Measurements from ENCODE around the gene SPINK2.

The SPINK2 gene, protein sequence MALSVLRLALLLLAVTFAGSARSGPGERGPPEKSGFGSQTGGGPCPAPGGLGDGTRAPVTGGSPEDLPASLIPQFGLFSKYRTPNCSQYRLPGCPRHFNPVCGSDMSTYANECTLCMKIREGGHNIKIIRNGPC

DNA sequence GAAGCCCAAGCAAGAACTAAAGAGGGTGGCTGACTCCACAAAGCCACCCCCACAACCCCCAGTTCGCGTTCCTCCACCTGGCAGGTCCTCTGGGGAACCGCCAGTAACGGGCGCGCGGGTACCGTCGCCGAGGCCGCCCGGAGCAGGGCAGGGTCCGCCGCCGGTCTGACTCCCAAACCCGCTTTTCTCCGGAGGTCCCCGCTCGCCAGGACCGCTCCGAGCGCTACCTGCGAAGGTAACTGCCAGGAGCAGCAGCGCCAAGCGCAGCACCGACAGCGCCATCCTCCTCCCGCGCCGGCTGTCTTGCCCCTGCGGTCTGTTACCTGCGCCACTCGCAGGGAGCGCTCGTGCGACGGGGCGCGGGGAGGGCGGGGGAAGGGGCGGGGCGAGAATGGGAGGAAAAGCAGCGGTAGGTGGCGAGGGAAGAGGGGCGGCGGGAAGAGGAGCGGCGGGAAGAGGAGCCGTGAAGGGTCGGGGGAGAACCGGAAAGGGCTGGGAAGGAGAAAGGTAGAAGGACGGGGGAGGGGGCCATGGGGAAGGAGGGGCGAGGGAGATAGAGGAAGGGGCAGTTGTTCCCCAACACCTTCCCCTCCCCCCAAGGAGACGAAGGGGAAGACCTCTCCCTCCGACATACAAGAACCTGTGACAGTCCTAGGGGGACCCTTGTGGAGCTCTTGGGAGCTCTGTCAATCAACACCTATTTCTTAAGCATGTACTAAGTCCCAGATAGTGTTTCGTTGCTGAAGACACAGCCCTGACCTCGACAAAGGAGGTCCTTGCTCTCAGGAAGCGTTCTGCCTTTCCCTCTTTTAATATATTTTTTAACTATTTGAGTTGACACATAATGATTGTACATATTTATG is at the start of gene SPINK2:
Gene SPINK2, minus strand, starts transcription at position 321 of the 863 bp plus-strand sequence. Its CDS starts 39 bp downstream, at position 282.
- DNase-seq, result peak; percentile 79

DNA sequence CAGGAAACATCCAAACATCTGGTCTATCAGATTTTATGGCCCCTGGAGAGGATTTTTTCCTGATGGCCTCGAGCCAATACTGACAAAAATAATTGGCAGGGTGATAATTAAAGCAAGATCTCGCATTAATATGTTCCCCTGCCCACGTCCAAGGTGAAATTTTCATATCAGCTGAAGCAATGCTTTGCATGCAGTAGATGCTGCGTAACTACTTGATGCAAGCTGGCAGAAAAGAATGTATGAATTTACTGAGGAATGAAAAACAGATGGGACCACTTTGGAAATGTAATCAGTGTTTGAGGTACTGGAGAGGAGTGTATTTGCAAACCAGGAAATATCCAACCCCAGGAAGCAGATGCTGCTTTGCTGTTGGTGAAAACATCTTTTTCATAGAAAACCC is 49.4 kb upstream of the SPINK2 start:
- DNase-seq, result no peak

DNA sequence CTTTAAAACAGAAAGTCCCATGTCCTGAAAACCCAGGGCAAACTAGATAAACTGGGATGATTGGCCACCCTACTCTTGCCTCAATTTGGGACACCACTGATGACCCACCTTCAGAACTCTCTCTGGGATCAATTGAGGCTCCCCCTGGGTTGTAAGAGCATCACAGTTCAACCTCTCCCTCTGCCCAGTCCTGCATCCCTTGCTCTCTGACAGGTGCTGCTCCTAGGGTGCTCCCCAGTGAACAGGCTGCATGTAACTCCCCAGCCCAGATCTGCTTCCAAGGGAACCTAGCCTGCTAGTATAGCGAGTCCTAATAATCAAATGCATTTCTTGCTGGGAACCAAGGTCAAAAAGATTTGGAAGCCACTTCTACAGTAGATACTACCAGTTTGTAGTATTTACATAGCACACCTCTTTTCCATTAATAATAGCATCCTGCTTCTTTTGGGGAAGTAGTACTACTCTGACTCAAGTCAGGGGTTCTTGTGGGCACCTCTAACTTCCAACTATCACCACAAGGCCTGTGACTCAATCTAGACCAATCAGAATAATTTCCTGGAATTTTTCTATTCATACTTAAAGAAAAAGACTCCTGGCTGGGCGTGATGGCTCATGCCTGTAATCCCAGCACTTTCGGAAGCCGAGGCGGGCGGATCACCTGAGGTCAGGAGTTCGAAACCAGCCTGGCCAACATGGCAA is 42.1 kb upstream of the SPINK2 start:
- no peak for DNase-seq

DNA sequence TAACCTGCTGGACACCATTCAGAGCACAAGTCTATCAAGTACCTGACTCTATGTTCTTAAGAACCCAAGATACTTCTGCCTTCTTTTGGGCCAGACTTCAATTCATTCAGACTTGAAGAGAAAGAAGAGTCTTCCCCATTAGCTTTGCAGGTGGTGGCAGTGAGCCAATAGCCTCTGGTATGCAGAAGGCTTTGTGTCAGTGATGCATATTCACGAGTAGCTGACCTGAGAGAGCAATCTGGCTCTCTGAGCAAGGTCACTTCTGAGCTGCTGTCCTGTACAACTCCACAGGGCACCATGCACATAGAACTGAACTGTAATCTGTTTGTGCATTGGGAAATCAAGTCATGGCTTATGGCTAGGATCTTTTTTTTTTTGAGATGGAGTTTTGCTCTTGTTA is 39.9 kb upstream of the SPINK2 start:
- DNase-seq, result no peak

DNA sequence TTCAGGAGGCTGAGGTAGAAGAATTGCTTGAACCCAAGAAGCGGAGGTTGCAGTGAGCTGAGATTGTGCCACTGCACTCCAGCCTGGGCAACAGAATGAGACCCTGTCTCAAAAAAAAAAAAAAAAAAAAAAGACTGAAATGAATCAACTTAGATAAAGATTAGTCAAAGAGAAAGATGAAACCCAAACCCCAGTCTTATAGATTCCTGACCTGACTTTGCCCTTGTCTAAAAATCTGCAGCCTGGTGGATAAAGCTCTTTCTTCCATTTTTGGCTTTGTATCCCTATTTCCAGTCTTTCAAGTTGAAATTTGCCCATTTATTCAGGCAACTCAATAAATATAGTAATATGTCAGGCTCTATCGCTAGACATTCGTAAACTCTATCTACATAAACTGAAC is 39.3 kb upstream of the SPINK2 start:
- no peak for DNase-seq

DNA sequence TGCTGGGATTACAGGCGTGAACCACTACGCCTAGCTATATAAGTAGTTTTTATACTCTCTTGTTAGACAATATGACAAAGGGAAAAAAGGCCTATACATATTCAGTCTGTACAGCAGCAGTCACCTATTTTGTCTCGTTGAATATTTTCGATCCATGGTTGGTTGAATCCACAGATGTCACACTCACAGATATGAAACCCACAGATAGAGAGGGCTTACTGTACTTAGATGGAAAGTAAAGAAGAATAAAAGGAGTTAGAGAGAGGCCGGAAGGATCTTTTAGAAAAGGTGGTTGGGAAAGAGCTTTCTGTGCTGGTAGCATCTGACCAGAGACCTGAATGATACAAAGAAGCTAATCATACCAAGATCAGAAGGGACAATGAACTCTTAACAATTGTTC is 38.3 kb upstream of the SPINK2 start:
- no peak for DNase-seq

DNA sequence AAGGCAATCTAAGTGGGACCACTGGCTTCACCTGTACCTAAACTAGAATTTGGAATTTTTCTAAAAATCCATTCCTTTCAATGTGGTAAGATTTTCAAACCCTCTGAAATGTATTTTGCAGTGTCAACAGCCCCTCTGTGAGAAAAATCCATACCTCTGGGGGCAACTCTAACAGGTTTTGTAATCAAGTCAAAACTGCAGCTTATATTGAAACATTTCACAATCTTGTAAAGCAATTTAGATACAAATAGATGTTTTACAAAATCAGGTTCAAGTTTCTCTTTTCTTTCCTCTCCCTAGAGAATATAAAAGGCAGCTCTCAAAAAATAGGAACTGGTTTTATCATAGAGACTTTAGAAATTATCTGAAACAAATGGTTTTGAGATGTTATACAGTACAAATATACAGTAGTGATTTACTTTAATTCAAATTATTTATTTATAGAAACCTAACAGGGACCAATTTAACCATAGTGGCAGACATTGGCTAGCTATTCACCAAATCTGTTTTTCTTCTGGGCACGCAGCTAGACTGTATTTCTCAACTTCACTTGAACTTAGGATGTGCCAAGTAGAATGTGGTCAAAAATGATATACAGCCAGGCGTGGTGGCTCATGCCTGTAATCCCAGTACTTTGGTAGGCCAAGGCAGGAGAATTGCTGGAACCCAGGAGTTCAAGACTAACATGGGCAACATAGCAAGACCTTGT is 36.3 kb upstream of the SPINK2 start:
- DNase-seq, result no peak

DNA sequence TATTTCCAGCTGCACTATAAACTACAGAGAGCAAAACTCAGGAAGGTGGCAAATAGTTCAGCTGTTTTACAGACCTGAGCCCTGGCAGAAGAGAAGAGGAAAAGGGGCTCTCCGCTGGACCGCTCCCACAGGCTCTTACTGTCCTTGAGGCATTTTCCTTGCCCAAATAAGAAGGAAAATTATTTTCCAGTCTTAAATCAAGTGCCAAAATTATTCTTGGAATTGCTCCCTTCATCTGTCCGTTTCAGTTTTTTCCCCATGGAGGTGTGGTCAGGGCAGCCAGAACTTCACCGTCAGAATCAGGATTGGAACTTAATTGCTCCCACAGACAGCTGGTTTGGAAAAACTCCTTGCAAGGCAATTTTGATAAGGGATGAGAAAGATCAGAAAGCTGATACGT is 35.2 kb upstream of the SPINK2 start:
- no peak for DNase-seq

DNA sequence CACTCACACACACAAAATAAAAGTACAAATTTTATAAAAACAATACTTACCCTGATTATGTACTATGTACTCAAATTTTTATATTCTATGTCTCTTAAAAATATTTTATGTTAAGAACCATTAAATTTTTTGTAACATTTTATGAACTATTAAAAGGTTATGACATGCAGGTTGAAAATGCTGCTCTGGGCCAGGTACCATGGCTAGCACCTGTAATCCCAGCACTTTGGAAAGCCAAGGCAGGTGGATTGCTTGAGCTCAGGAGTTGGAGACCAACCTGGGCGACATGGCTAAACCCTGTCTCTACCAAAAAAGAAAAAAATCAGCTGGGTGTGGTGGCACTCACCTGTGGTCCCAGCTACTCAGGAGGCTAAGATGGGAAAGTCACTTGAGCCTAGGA is 29.4 kb upstream of the SPINK2 start:
- no peak for DNase-seq

DNA sequence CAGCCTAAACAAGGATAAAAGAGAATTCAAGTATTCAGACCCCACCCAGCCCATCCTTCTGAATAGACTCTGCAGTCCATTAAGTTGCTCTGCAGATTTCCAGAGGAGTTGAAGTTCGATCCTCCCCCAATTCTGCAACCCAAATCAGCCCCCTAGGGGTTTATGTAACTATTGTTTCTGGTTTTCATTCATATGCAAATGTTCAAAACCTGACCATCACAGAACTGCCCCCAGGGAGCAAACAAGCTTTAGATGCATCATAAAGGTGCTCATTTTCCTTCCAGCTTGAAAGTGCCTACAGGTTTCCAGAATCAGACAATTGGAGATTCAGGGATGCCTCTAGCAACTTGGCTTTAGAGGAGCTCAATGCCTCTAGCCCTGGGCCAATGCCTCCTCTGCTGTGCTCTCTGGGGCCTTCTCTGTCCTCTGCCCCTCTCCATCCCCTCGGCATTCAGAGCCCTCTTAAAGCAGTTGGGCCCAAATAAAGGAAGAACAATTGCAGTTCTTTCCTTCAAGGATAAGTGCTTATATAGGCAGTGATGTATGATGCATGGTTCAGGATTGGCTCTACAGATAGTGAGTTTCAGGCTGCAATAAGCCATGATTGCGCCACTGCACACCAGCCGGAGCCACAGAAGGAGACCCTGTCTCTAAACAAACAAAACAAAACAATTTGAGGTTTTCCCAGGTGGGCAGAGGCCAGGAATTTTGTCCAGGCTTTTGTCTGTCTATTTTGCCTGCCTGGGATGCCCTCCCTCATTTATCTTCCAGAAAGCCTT is 23.5 kb upstream of the SPINK2 start:
- DNase-seq, result no peak

DNA sequence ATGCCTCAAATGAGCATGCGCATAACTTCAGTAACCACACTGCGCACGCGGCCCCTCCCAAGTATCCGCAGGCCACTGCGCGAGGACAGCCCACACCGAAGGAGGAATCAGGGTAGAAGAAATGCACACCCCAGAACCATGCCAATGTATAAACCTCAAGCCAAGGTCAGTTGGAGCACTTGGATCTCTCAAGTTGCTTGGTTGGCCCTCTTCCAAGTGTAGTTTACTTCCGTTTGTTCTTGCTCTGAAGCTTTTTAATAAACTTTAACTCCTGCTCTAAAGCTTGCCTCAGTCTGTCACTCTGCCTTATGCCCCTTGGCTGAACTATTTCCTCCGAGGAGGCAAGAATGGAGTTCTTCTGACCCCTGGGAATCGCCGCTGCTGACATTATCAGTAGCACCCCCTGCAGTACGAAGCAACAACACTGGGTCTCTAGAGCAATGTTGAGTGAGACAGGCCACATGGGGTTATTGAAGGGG is 22.0 kb upstream of the SPINK2 start:
- DNase-seq, result no peak

DNA sequence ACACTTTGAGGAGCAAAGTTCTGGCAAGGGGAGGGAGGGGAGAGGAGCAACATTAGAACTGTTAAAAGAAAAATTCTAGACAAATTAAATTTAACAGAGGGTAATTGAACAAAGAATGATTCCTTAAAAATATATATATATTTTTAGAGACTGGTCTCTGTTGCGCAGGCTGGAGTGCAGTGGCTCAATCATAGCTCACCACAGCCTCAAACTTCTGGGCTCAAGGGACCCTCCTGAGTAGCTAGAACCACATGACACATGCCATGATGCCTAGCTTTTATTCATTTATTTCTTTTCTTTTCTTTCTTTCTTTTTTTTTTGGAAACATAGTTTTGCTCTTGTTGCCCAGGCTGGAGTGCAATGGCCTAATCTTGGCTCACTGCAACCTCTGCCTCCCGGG is 19.1 kb upstream of the SPINK2 start:
- DNase-seq, result no peak

DNA sequence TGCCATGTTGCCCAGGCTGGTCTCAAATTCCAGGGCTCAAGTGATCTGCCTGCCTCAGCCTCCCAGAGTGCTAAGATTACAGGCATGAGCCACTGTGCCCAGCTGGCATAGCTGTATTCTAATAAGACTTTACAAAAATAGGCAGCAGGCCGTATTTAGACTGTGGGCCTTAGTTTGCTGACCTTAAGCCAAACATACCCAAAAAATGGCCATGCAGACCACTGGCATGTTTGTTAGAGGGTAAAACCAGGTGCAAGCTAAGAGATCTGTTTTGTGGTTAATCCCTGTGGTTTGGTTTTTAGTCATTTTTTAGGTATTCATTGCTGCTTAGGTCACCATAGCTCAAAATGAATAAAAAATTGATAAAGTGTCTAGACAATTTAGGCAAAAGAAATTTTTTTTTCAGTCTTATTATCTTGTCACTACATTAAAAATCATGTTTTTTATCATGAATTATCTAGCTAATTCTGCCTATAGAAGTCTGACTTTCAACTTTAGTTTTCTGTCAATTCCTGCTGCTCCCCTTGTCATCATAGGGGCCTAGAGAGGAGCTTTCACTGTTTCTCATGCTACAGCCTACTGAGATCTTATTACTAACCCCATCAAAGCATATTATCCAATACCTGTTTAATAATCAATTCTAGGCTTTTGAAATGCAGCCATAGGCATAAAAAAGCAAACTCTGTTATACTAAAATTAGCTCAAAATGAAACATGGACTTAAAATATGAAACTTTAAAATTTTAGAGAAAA is 7.5 kb upstream of the SPINK2 start:
- DNase-seq, result no peak

DNA sequence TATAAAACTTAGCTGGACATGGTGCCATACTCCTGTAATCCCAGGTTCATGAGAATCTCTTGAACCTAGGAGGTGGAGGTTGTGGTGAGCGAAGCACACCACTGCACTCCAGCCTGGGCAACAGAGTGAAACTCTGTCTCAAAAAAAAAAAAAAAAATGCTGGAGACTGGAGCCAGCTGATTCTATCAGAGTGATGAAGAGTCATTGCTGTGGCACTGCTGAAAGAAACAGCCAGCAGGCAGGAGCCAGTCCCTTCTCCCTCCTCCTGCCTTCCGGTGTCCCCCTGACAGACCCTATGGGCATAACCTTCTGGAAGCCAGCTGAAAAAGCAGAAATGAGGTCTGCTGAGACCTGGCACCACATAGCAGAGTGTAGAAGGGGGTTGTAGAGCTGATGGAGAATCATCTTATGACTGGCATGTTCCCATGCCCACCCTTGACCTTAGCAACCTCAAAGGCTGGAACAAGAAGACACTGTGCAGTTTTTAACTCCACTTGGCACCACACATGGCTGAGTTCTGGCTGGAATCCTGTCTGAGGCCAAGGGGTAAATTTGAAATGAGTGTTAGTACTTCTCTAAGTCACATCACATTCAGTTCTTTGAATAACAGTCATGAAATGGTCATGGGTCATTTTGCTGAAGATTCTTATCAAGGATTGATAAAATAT is 2.6 kb upstream of the SPINK2 start:
- DNase-seq, result no peak

DNA sequence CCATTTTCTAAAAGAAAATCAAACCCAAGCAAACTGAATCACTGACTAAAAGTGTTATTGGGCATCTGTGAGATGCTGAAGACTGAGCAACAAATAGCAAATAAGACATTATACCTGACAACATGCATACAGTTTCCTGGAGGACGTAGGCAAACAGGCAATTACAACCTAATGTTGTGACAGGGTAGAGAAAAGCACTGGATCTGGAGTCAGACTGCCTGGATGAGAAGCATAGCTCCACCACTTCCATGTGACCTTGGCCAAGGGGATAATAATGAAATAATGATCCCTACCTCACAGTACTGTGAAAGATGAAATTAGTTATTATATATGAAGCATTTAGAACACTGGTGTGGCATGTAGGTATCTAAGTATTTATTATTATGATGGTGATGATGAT is 2.7 kb downstream of the SPINK2 start:
- DNase-seq, result no peak

DNA sequence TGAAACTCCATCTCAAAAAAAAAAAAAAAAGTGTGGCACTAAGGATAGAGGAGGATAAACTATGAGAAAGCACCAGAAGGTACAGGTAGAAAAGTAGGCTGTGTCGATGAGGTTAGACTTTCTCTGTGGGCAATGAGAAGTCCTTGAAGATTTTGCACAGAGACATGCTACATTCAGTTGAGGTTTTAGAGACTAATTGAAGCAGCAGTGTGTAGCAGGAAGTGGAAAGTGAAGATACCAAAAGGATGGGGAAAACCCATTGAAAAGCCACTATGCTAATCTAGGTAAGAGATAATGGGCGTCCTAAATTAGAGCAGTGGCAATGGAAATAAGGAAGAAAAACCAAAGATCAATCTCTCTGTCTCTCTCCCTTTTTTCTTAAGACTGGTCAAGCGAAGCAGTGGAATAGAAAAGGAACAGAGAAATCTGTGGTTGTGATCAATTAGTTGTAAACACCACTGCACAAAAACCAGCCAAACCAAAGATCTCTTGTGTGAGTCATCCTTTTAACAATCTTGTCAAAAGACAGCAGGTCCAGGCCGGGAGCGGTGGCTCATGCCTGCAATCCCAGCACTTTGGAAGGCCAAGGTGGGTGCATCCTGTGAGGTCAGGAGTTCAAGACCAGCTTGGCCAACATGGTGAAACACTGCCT is 3.5 kb downstream of the SPINK2 start:
- DNase-seq, result peak; percentile 25

DNA sequence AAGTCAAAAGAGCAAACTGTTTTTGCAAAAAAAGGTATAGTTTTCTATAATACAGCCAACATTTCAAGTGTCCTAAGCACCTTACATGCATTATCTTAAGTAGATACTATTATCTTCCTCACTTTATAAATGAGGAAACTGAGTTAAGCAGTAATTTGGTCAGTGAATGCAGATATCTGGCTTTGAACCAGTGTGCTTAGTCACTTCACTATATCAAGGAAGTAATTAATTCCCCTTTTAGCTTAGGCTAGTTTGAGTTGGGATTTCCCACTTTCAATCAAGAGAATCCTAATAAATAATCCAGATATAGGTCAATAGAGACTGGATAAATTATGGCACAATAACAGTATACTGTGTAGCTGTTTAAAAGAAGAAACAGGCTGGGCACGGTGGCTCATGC is 14.8 kb downstream of the SPINK2 start:
- DNase-seq, result no peak

DNA sequence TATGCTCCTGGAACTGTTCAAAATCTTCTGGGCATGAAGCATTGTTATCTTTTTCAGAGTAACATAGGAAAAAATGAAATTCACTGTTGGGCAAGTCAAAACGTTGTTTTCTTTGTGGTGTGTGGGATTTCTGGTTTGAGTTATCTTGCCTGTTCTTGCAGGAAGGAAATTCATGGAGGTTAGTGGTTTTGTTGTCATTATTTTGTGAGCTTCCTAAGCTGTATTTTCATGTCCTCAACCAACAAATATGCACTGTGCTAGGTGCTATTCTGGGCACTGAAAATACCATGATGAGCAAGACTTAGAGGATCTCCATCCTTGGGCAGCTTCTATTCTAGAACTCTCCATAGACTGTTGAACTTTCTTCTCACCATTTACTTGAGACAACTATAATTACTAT is 16.9 kb downstream of the SPINK2 start:
- no peak for DNase-seq

DNA sequence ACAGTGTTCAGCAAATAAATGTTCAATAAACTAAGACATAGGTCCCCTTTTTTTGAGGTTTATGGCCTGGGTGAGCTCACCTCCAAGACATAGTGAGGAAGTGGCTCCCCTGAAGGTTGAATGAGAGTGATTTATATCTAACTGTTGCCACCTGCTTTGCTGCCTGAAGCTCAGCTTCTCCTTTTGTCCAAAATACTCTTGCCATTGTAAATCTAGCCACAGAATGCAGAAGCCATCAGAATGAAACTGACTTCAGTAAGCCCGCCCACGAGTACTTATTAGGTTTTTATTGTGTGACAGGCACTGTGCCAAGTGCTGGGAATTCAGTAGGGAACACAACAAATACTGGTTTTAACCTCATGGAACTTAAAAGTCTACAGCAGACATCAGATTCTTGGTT is 18.0 kb downstream of the SPINK2 start:
- no peak for DNase-seq

All from activated T-cell treated with anti-CD3 and anti-CD28 coated beads, Interleukin-2, amount 50 U/mL, for 1 hour (primary cell).